ENCODE data around the gene ABCF1. TPM values are rescaled to one million over a fixed set of nuclear protein-coding genes. Genes with fewer than 3 reads are reported as not detected.

ABCF1 gene
- total RNA-seq, 4 donors from 2014 or later, result 41.7 to 46.4 (median 45.0) TPM

GRCh38 chr6:30544666-30545272 lies 26.5 kb upstream of the ABCF1 start:
- TF ChIP-seq POLR2A (IDR thresholded peaks at IDR 0.05) (no peak), CTCF (IDR thresholded peaks at IDR 0.05) (peak; percentile 63 to 69), POLR2AphosphoS5 (IDR thresholded peaks at IDR 0.05) (no peak)
- WGBS, result 38% methylated on average over 6 of the region's 6 CpGs
- Histone ChIP-seq H3K36me3 (peaks cover 44% of the 10 kb centered on the region), H3K4me1 (peaks cover 8% of the 10 kb centered on the region), H3K4me3 (no peak overlapping the region), H3K27ac (no peak overlapping the region), H3K9me3 (no peaks in the 10 kb centered on the region), H3K27me3 (no peaks in the 10 kb centered on the region)
- no peak for DNase-seq (ENCODE audit: low spot score in 2 of 2)

- Histone ChIP-seq H3K27ac (no peak overlapping the region), H3K27me3 (no peaks in the 10 kb centered on the region), H3K4me3 (no peak overlapping the region), H3K9me3 (no peaks in the 10 kb centered on the region), H3K36me3 (peaks cover 70% of the 10 kb centered on the region), H3K4me1 (no peaks in the 10 kb centered on the region)
- no peak for DNase-seq (ENCODE audit: low spot score in 2 of 2)
- 90% methylated on average over 6 of the region's 6 CpGs for WGBS
- TF ChIP-seq POLR2AphosphoS5 (IDR thresholded peaks at IDR 0.05) (no peak), CTCF (IDR thresholded peaks at IDR 0.05) (no peak), POLR2A (IDR thresholded peaks at IDR 0.05) (no peak), EP300 (IDR thresholded peaks at IDR 0.05) (no peak)
Measured at GRCh38 chr6:30547454-30547853, 23.8 kb upstream of the ABCF1 start.

GRCh38 chr6:30548375-30548774 lies 22.9 kb upstream of the ABCF1 start:
- WGBS, result 77% methylated on average over 2 of the region's 2 CpGs

GRCh38 chr6:30554404-30554803 lies 16.8 kb upstream of the ABCF1 start:
- no peaks in the 10 kb centered on the region for H3K27me3 ChIP-seq
- H3K4me3 ChIP-seq, result no peak overlapping the region
- no peaks in the 10 kb centered on the region for H3K9me3 ChIP-seq
- 92% methylated on average over 4 of the region's 4 CpGs for WGBS
- peaks cover 46% of the 10 kb centered on the region for H3K36me3 ChIP-seq
- H3K4me1 ChIP-seq, result peaks cover 29% of the 10 kb centered on the region
- no peak for TF ChIP-seq POLR2AphosphoS5 (IDR thresholded peaks at IDR 0.05)
- TF ChIP-seq POLR2A (IDR thresholded peaks at IDR 0.05), result no peak
- no peak for TF ChIP-seq CTCF (IDR thresholded peaks at IDR 0.05)
- H3K27ac ChIP-seq, result no peak overlapping the region
- no peak for DNase-seq (ENCODE audit: low spot score in 2 of 2)

More at GRCh38 chr6:30548375-30548774, 22.9 kb upstream of the ABCF1 start:
- H3K4me1 ChIP-seq, result no peaks in the 10 kb centered on the region
- peaks cover 79% of the 10 kb centered on the region for H3K36me3 ChIP-seq
- no peak overlapping the region for H3K4me3 ChIP-seq
- no peak for DNase-seq (ENCODE audit: low spot score in 2 of 2)
- no peaks in the 10 kb centered on the region for H3K27me3 ChIP-seq
- TF ChIP-seq POLR2AphosphoS5 (IDR thresholded peaks at IDR 0.05), result no peak
- TF ChIP-seq EP300 (IDR thresholded peaks at IDR 0.05), result no peak
- no peak for TF ChIP-seq CTCF (IDR thresholded peaks at IDR 0.05)
- no peak for TF ChIP-seq POLR2A (IDR thresholded peaks at IDR 0.05)
- H3K27ac ChIP-seq, result no peak overlapping the region
- no peaks in the 10 kb centered on the region for H3K9me3 ChIP-seq

- H3K4me3 ChIP-seq, result peak overlapping the region; percentile 85
- no peaks in the 10 kb centered on the region for H3K27me3 ChIP-seq
- no peaks in the 10 kb centered on the region for H3K9me3 ChIP-seq
- H3K4me1 ChIP-seq, result peaks cover 29% of the 10 kb centered on the region
- peak overlapping the region; percentile 96 for H3K27ac ChIP-seq
- WGBS, result 15% methylated on average over 24 of the region's 34 CpGs
- H3K36me3 ChIP-seq, result peaks cover 40% of the 10 kb centered on the region
- DNase-seq (ENCODE audit: low spot score in 2 of 2), result peak; percentile 80 to 81
- TF ChIP-seq EP300 (IDR thresholded peaks at IDR 0.05), result no peak
- no peak for TF ChIP-seq POLR2A (IDR thresholded peaks at IDR 0.05)
- TF ChIP-seq POLR2AphosphoS5 (IDR thresholded peaks at IDR 0.05), result no peak
- no peak for TF ChIP-seq CTCF (IDR thresholded peaks at IDR 0.05)
Measured at GRCh38 chr6:30554962-30555815, 16.1 kb upstream of the ABCF1 start.

All from suprapubic skin (tissue), 4 donors.